DMS79 treated with DMSO at 0.1 percent for 48 hours (cell line): Measurements from ENCODE around the gene ANKS4B.
A peak's percentile ranks its signal among the peaks of the same experiment; 100 is the strongest.
"Not testable (repeated sequence)": the region's sequence is repeated elsewhere in the genome, so short reads cannot be mapped to it uniquely, and the experiment has no call there.

Experiments
- DNase-seq: peaks from one replicate; lab custom pipeline; 2025; lab: John Stamatoyannopoulos, UW

The ANKS4B gene

GRCh38 chr16:21263640-21264570 is 30.4 kb downstream of the ANKS4B start:
- no peak for DNase-seq

GRCh38 chr16:21264571-21265036 is 31.1 kb downstream of the ANKS4B start:
- DNase-seq: no peak

- no peak for DNase-seq
Measured at GRCh38 chr16:21265104-21265837, 31.8 kb downstream of the ANKS4B start.

- no peak for DNase-seq
Measured at GRCh38 chr16:21267298-21267697, 33.8 kb downstream of the ANKS4B start.

- DNase-seq: no peak
Measured at GRCh38 chr16:21268236-21268635, 34.7 kb downstream of the ANKS4B start.

- DNase-seq: no peak
Measured at GRCh38 chr16:21272253-21272652, 38.8 kb downstream of the ANKS4B start.

GRCh38 chr16:21272763-21273162 is 39.3 kb downstream of the ANKS4B start:
- not testable (repeated sequence) for DNase-seq

GRCh38 chr16:21274172-21274726 is 40.8 kb downstream of the ANKS4B start:
- DNase-seq: no peak

- DNase-seq: no peak
Measured at GRCh38 chr16:21275529-21275928, 42.0 kb downstream of the ANKS4B start.

- DNase-seq: no peak
Measured at GRCh38 chr16:21276090-21276489, 42.6 kb downstream of the ANKS4B start.

GRCh38 chr16:21277045-21277926 is 43.8 kb downstream of the ANKS4B start:
- no peak for DNase-seq

GRCh38 chr16:21277927-21278706 is 44.6 kb downstream of the ANKS4B start, which contains the start of gene CRYM:
Gene CRYM, minus strand, starts transcription at chr16:21278290. Its CDS starts 39 bp downstream, at chr16:21278251.
- DNase-seq: peak; percentile 6

- no peak for DNase-seq
Measured at GRCh38 chr16:21279501-21279900, 46.0 kb downstream of the ANKS4B start.

- DNase-seq: no peak
Measured at GRCh38 chr16:21281698-21282389, 48.3 kb downstream of the ANKS4B start.

- no peak for DNase-seq
Measured at GRCh38 chr16:21283521-21284289, 50.2 kb downstream of the ANKS4B start.

GRCh38 chr16:21284414-21284813 is 50.9 kb downstream of the ANKS4B start:
- DNase-seq: no peak

GRCh38 chr16:21285314-21285713 is 51.8 kb downstream of the ANKS4B start:
- no peak for DNase-seq

- not testable (repeated sequence) for DNase-seq
Measured at GRCh38 chr16:21289789-21290188, 56.3 kb downstream of the ANKS4B start.
